ENCODE results near the gene RPS14.

RPS14 gene

GRCh38 chr5:150449517-150450339 lies at the start of gene RPS14:
RPS14 (minus strand) TSS chr5:150449739; CDS start chr5:150447733, 2,006 bp downstream.
- H3K4me3 Mint-ChIP-seq = peak within 1 kb of the TSS; percentile 91 to 98 (median 93)
- H3K9me3 Mint-ChIP-seq = no peaks in the 10 kb centered on the region
- H3K4me1 Mint-ChIP-seq = peaks cover 26% of the 10 kb centered on the region
- TF ChIP-seq CTCF (IDR thresholded peaks at IDR 0.05; ENCODE audit: unreplicated experiment in 3 of 3) = peak; percentile 92 to 96 (median 96)
- no peaks in the 10 kb centered on the region for H3K27me3 Mint-ChIP-seq (ENCODE audit: low read depth)
- peak within 1 kb of the TSS; percentile 99 for H3K27ac Mint-ChIP-seq
- H3K36me3 Mint-ChIP-seq (ENCODE audit: low read depth) = peaks cover 37% of the 10 kb centered on the region

- peaks cover 23% of the 10 kb centered on the region for H3K36me3 Mint-ChIP-seq (ENCODE audit: low read depth)
- H3K4me1 Mint-ChIP-seq = peaks cover 69% of the 10 kb centered on the region
- peak overlapping the region in 2 of 3 experiments; percentile 42 to 76 for H3K27ac Mint-ChIP-seq
- peak overlapping the region in 1 of 3 experiments; percentile 52 for H3K4me3 Mint-ChIP-seq
- TF ChIP-seq CTCF (IDR thresholded peaks at IDR 0.05; ENCODE audit: unreplicated experiment in 3 of 3) = no peak
- no peaks in the 10 kb centered on the region for H3K27me3 Mint-ChIP-seq (ENCODE audit: low read depth)
- H3K9me3 Mint-ChIP-seq = no peaks in the 10 kb centered on the region
Observed at GRCh38 chr5:150498971-150499370, 49.4 kb upstream of the RPS14 start.

- H3K4me3 Mint-ChIP-seq = peak overlapping the region in 1 of 3 experiments; percentile 52
- no peaks in the 10 kb centered on the region for H3K27me3 Mint-ChIP-seq (ENCODE audit: low read depth)
- H3K4me1 Mint-ChIP-seq = peaks cover 65% of the 10 kb centered on the region
- no peak for TF ChIP-seq CTCF (IDR thresholded peaks at IDR 0.05; ENCODE audit: unreplicated experiment in 3 of 3)
- no peaks in the 10 kb centered on the region for H3K9me3 Mint-ChIP-seq
- H3K36me3 Mint-ChIP-seq (ENCODE audit: low read depth) = peaks cover 24% of the 10 kb centered on the region
- peak overlapping the region in 2 of 3 experiments; percentile 42 to 76 for H3K27ac Mint-ChIP-seq
Observed at GRCh38 chr5:150498501-150498900, 49.0 kb upstream of the RPS14 start.

- Mint-ChIP-seq H3K9me3 (no peaks in the 10 kb centered on the region), H3K36me3 (ENCODE audit: low read depth) (peaks cover 26% of the 10 kb centered on the region), H3K4me3 (no peak overlapping the region), H3K27ac (peak overlapping the region; percentile 42 to 76 (median 56)), H3K27me3 (ENCODE audit: low read depth) (no peaks in the 10 kb centered on the region), H3K4me1 (peaks cover 63% of the 10 kb centered on the region)
- no peak for TF ChIP-seq CTCF (IDR thresholded peaks at IDR 0.05; ENCODE audit: unreplicated experiment in 3 of 3)
Observed at GRCh38 chr5:150497989-150498317, 48.4 kb upstream of the RPS14 start.

- Mint-ChIP-seq H3K27ac (peak overlapping the region; percentile 42 to 76 (median 56)), H3K9me3 (no peaks in the 10 kb centered on the region), H3K36me3 (ENCODE audit: low read depth) (peaks cover 26% of the 10 kb centered on the region), H3K27me3 (ENCODE audit: low read depth) (no peaks in the 10 kb centered on the region), H3K4me1 (peaks cover 63% of the 10 kb centered on the region), H3K4me3 (no peak overlapping the region)
- no peak for TF ChIP-seq CTCF (IDR thresholded peaks at IDR 0.05; ENCODE audit: unreplicated experiment in 3 of 3)
Observed at GRCh38 chr5:150497274-150497988, 47.9 kb upstream of the RPS14 start.

All from nephron (organoid).